Eye (tissue), 1 donor: ENCODE measurements around the gene NEU2.
"Not testable (repeated sequence)": the region's sequence is repeated elsewhere in the genome, so short reads cannot be mapped to it uniquely, and the experiment has no call there.

ENCODE experiments used
- DNase-seq: peaks from one replicate; pipeline ENCODE4 v3.0.0-alpha.2; 2015

The NEU2 gene

GRCh38 chr2:233010569-233011267 lies 21.8 kb upstream of the NEU2 start:
- no peak for DNase-seq

- DNase-seq: no peak
These were observed 21.2 kb upstream of the NEU2 start for GRCh38 chr2:233011268-233011650.

GRCh38 chr2:233011702-233012131 lies 20.8 kb upstream of the NEU2 start:
- no peak for DNase-seq

- DNase-seq: no peak
These were observed 20.0 kb upstream of the NEU2 start for GRCh38 chr2:233012301-233012971.

- no peak for DNase-seq
These were observed 19.4 kb upstream of the NEU2 start, which contains the start of gene NGEF for GRCh38 chr2:233013027-233013461. Gene NGEF, minus strand, starts transcription at chr2:233013256. Its CDS starts 38,366 bp downstream, at chr2:232974890.

GRCh38 chr2:233013650-233014049 lies 18.8 kb upstream of the NEU2 start:
- DNase-seq: no peak

- no peak for DNase-seq
These were observed 17.3 kb upstream of the NEU2 start for GRCh38 chr2:233015019-233015645.

GRCh38 chr2:233017947-233018346 lies 14.5 kb upstream of the NEU2 start:
- DNase-seq: no peak

GRCh38 chr2:233019610-233020009 lies 12.9 kb upstream of the NEU2 start:
- DNase-seq: not testable (repeated sequence)

- no peak for DNase-seq
These were observed 12.0 kb upstream of the NEU2 start for GRCh38 chr2:233020454-233020853.

- no peak for DNase-seq
These were observed 10.7 kb upstream of the NEU2 start for GRCh38 chr2:233021771-233022170.

- DNase-seq: no peak
These were observed 9.9 kb upstream of the NEU2 start for GRCh38 chr2:233022561-233022960.

- DNase-seq: no peak
These were observed 9.3 kb upstream of the NEU2 start for GRCh38 chr2:233023007-233023760.

- no peak for DNase-seq
These were observed 8.6 kb upstream of the NEU2 start for GRCh38 chr2:233023761-233024410.

GRCh38 chr2:233025706-233026105 lies 6.8 kb upstream of the NEU2 start:
- no peak for DNase-seq

GRCh38 chr2:233026198-233026813 lies 6.2 kb upstream of the NEU2 start:
- DNase-seq: no peak

GRCh38 chr2:233029321-233029720 lies 3.2 kb upstream of the NEU2 start:
- DNase-seq: no peak

GRCh38 chr2:233031556-233032500 lies 644 bp upstream of the NEU2 start:
- no peak for DNase-seq

GRCh38 chr2:233033672-233034071 lies 1.2 kb downstream of the NEU2 start:
- no peak for DNase-seq

GRCh38 chr2:233034091-233034882 lies 1.8 kb downstream of the NEU2 start:
- DNase-seq: no peak
